ENCODE results near the gene DHX40.
"Not testable (repeated sequence)": the region's sequence is repeated elsewhere in the genome, so short reads cannot be mapped to it uniquely, and the experiment has no call there.

The DHX40 gene

GRCh38 chr17:59558953-59559352, 6.5 kb upstream of the DHX40 start:
- no peak for DNase-seq (ENCODE audit: low spot score)

- peak; percentile 15 for DNase-seq (ENCODE audit: low spot score)
Observed at GRCh38 chr17:59561042-59561441, 4.4 kb upstream of the DHX40 start.

- peak; percentile 65 for DNase-seq (ENCODE audit: low spot score)
Observed at GRCh38 chr17:59565959-59566324, 532 bp downstream of the DHX40 start.

- DNase-seq (ENCODE audit: low spot score), result not testable (repeated sequence)
Observed at GRCh38 chr17:59569151-59569550, 3.7 kb downstream of the DHX40 start.

- DNase-seq (ENCODE audit: low spot score), result no peak
Observed at GRCh38 chr17:59572301-59572924, 7.0 kb downstream of the DHX40 start.

GRCh38 chr17:59584168-59584567, 18.8 kb downstream of the DHX40 start:
- DNase-seq (ENCODE audit: low spot score), result not testable (repeated sequence)

GRCh38 chr17:59600169-59600568, 34.8 kb downstream of the DHX40 start:
- DNase-seq (ENCODE audit: low spot score), result no peak

GRCh38 chr17:59601130-59601529, 35.7 kb downstream of the DHX40 start:
- no peak for DNase-seq (ENCODE audit: low spot score)

- DNase-seq (ENCODE audit: low spot score), result no peak
Observed at GRCh38 chr17:59607061-59607460, 41.7 kb downstream of the DHX40 start.

GRCh38 chr17:59607817-59608403, 42.5 kb downstream of the DHX40 start:
- no peak for DNase-seq (ENCODE audit: low spot score)

GRCh38 chr17:59611503-59611902, 46.1 kb downstream of the DHX40 start:
- no peak for DNase-seq (ENCODE audit: low spot score)

GRCh38 chr17:59616253-59616920, 51.0 kb downstream of the DHX40 start:
- DNase-seq (ENCODE audit: low spot score), result no peak

GRCh38 chr17:59617156-59617732, 51.8 kb downstream of the DHX40 start:
- no peak for DNase-seq (ENCODE audit: low spot score)

- no peak for DNase-seq (ENCODE audit: low spot score)
Observed at GRCh38 chr17:59619035-59619297, 53.6 kb downstream of the DHX40 start.

- peak; percentile 96 for DNase-seq (ENCODE audit: low spot score)
Observed at GRCh38 chr17:59619298-59620063, 54.1 kb downstream of the DHX40 start, which contains the start of gene CLTC. CLTC (plus strand) TSS chr17:59619895; CDS start chr17:59620132, 237 bp downstream.

GRCh38 chr17:59620064-59620359, 54.6 kb downstream of the DHX40 start:
- DNase-seq (ENCODE audit: low spot score), result no peak

- peak; percentile 35 for DNase-seq (ENCODE audit: low spot score)
Observed at GRCh38 chr17:59620518-59621259, 55.3 kb downstream of the DHX40 start.

- DNase-seq (ENCODE audit: low spot score), result no peak
Observed at GRCh38 chr17:59621771-59622170, 56.4 kb downstream of the DHX40 start.

- DNase-seq (ENCODE audit: low spot score), result no peak
Observed at GRCh38 chr17:59623151-59623550, 57.7 kb downstream of the DHX40 start.

GRCh38 chr17:59626756-59627155, 61.3 kb downstream of the DHX40 start:
- no peak for DNase-seq (ENCODE audit: low spot score)

GRCh38 chr17:59627274-59627673, 61.9 kb downstream of the DHX40 start:
- DNase-seq (ENCODE audit: low spot score), result no peak

GRCh38 chr17:59627770-59628171, 62.4 kb downstream of the DHX40 start:
- no peak for DNase-seq (ENCODE audit: low spot score)
